K562 (cell line): Measurements from ENCODE around the gene KISS1R. TPM values are rescaled to one million over a fixed set of nuclear protein-coding genes. Genes with fewer than 3 reads are reported as not detected.

Source experiments
- ATAC-seq: fragments of 200-7000 bp; cut with Tn5 transposase; 3 replicates; pipeline ENCODE4 v1.9.1; 2020; ENCODE audit warnings: moderate library complexity
- BruUV-seq: library from RNA; stranded (reverse); fragments of 400-500 nt; replicated peaks from 2 replicates; lab custom pipeline; 2021; lab: Mats Ljungman, UMichigan
- CTCF ChIA-PET: fragments of 300-600 bp; formaldehyde crosslinking; extraction: SDS; loops from one replicate; lab custom pipeline; 2021; ENCODE audit warnings: low intra/inter-chr PET ratio; lab: Yijun Ruan, JAX
- POLR2A ChIA-PET: fragments of 300-600, 350-650 bp; sonication (Branson Sonifier 250); formaldehyde crosslinking; extraction: SDS; loops from one replicate; lab custom pipeline; 2021; ENCODE audit warnings: antibody characterized with exemption, inconsistent platforms; lab: Yijun Ruan, JAX
- DNase-seq, 4 experiments: peaks; one replicate each; pipeline versions ENCODE4 v3.0.0 to v3.0.0-alpha.2; 2011 to 2018; ENCODE audit warnings: low spot score in 3 of 4, mixed read lengths in 3 of 4; ENCODE audit errors: extremely low read depth in 1 of 4
- FAIRE-seq: peaks from 2 replicates; lab custom pipeline; 2011; peaks lifted over from hg19 to GRCh38; lab: Jason Lieb, UNC
- H2AFZ ChIP-seq: 2 replicates; pipeline ENCODE4 v1.6.0; 2011; ENCODE audit warnings: low read depth, low read length, control low read depth, inconsistent platforms
- H3K27ac ChIP-seq: fragments of 200-600 bp; 3 replicates; pipeline ENCODE4 v1.8.0; 2011; ENCODE audit warnings: low read depth, mild to moderate bottlenecking, control low read depth, inconsistent platforms, low read length, moderate library complexity, mixed read lengths; ENCODE audit errors: extremely low read depth
- H3K27me3 ChIP-seq, 2 experiments: fragments of 300-600 bp in 1 of 2; 2 replicates in 1 of 2; 3 replicates in 1 of 2; pipeline versions ENCODE4 v1.6.0 to v1.8.0; 2011; ENCODE audit warnings: inconsistent platforms in 2 of 2, low read length in 2 of 2, mild to moderate bottlenecking in 1 of 2, mixed read lengths in 1 of 2, moderate library complexity in 1 of 2; ENCODE audit not compliant: control insufficient read depth in 2 of 2, insufficient read depth in 2 of 2
- H3K36me3 ChIP-seq: fragments of 300-600 bp; 3 replicates; pipeline ENCODE4 v1.8.0; 2011; ENCODE audit warnings: mild to moderate bottlenecking, low read length, inconsistent platforms; ENCODE audit not compliant: control insufficient read depth, insufficient read depth
- H3K4me1 ChIP-seq, 2 experiments: fragments of 200-600 bp in 1 of 2; replicated peaks in 1 of 2; 2 replicates in 1 of 2; 3 replicates in 1 of 2; pipeline versions ENCODE4 v1.5.1 to v1.8.0; 2011; ENCODE audit warnings: inconsistent platforms in 2 of 2, low read length in 2 of 2, mild to moderate bottlenecking in 1 of 2, mixed read lengths in 1 of 2, moderate library complexity in 1 of 2; ENCODE audit not compliant: control insufficient read depth in 2 of 2, insufficient read depth in 2 of 2
- H3K4me2 ChIP-seq: 2 replicates; pipeline ENCODE4 v1.6.1; 2011; ENCODE audit warnings: low read length, control low read depth, inconsistent platforms, mixed read lengths; ENCODE audit not compliant: insufficient read depth
- H3K4me3 ChIP-seq: fragments of 200-600 bp; sonication (generic), shearing (Covaris generic); 2 replicates; pipeline ENCODE4 v1.5.1; 2016; ENCODE audit warnings: control low read depth, inconsistent platforms
- H3K79me2 ChIP-seq: fragments of 200-600 bp; 3 replicates; pipeline ENCODE4 v1.8.0; 2011; ENCODE audit warnings: low read length, inconsistent platforms; ENCODE audit not compliant: control insufficient read depth, insufficient read depth
- H3K9ac ChIP-seq, 2 experiments: 2 replicates each; pipeline versions ENCODE4 v1.6.0 to v1.6.1; 2011; ENCODE audit warnings: low read depth in 2 of 2, low read length in 2 of 2, control low read depth in 1 of 2, inconsistent platforms in 1 of 2, mild to moderate bottlenecking in 1 of 2, mixed read lengths in 1 of 2; ENCODE audit not compliant: insufficient read depth in 1 of 2
- H3K9me1 ChIP-seq: one replicate; pipeline ENCODE4 v1.6.0; 2011; ENCODE audit warnings: inconsistent platforms, mild to moderate bottlenecking, low read length, moderate library complexity; ENCODE audit not compliant: control insufficient read depth, insufficient read depth
- H3K9me3 ChIP-seq: replicated peaks from 2 replicates; pipeline ENCODE4 v1.5.1; 2011; ENCODE audit warnings: low read depth, low read length, inconsistent platforms; ENCODE audit not compliant: control insufficient read depth, insufficient read depth
- H4K20me1 ChIP-seq: replicated peaks from 2 replicates; pipeline ENCODE4 v1.6.1; 2011; ENCODE audit warnings: low read length, inconsistent platforms, mixed read lengths; ENCODE audit not compliant: control insufficient read depth, insufficient read depth
- E2F4 ChIP-seq: sonication (generic); formaldehyde crosslinking; IDR thresholded peaks from 2 replicates; pipeline ENCODE4 v1.8.0; 2022; ENCODE audit warnings: mild to moderate bottlenecking, low read depth, missing genetic modification reagents
- NR1H2 ChIP-seq: sonication (generic); formaldehyde crosslinking; IDR thresholded peaks from 2 replicates; pipeline ENCODE4 v1.4.0; 2020; ENCODE audit warnings: mild to moderate bottlenecking, missing genetic modification reagents
- POLR2G ChIP-seq: fragments of 200-400 bp; formaldehyde crosslinking; IDR thresholded peaks from 2 replicates; pipeline ENCODE4 v1.6.1; 2017; ENCODE audit warnings: low read depth, mild to moderate bottlenecking, antibody characterized with exemption, low read length, moderate library complexity
- RBFOX2 ChIP-seq: fragments of 200-400 bp; formaldehyde crosslinking; IDR thresholded peaks from 2 replicates; pipeline ENCODE4 v1.6.1; 2017; ENCODE audit warnings: low read depth, mild to moderate bottlenecking, low read length, moderate library complexity
- RNF2 ChIP-seq: sonication (generic); IDR thresholded peaks from 2 replicates; pipeline ENCODE4 v1.6.1; 2016
- SREBF2 ChIP-seq: sonication (generic); formaldehyde crosslinking; IDR thresholded peaks from 2 replicates; pipeline ENCODE4 v1.4.0; 2020; ENCODE audit warnings: mild to moderate bottlenecking, missing genetic modification reagents
- ZNF12 ChIP-seq: sonication (generic); formaldehyde crosslinking; IDR thresholded peaks from 2 replicates; pipeline ENCODE4 v1.4.0; 2020; ENCODE audit warnings: mild to moderate bottlenecking, missing genetic modification reagents
- WGBS: fragments of 100-300 bp; shearing (Covaris generic); methylation state at CpG from one replicate; pipeline ENCODE4 v1.1.6; 2016; ENCODE audit warnings: low coverage, mixed read lengths; ENCODE audit not compliant: insufficient coverage; ENCODE audit errors: missing lambda C conversion rate; 5-methylcytosine and 5-hydroxymethylcytosine counted together
- in situ Hi-C: fragments of 300-500 bp; cut with MboI; formaldehyde crosslinking; loops from 4 replicates; pipeline ENCODE4 v1.15.0; 2018; ENCODE audit warnings: inconsistent platforms, mixed read lengths
- intact Hi-C: fragments of 100-400 bp; cut with micrococcal nuclease; formaldehyde crosslinking; loops from 2 replicates; pipeline ENCODE4 v1.14.2; 2022
- polyA plus RNA-seq, 8 experiments: library from polyadenylated mRNA; depleted of rRNA in 4 of 8; stranded (reverse) in 5 of 8; unstranded in 3 of 8; fragments of >200 nt; fragmentation: Nextera tagmentation in 2 of 8; fragmentation: Illumina TruSeq in 1 of 8; extraction: Ambion mirVana in 2 of 8; extraction: Trizol in 1 of 8; gene quantifications; 2 replicates each; pipeline versions ENCODE4 v1.2.1 to v1.2.3, GENCODE V29; 2011 to 2014; ENCODE audit warnings: inconsistent platforms in 1 of 8, missing spikeins in 1 of 8
- total RNA-seq, 7 experiments: library from RNA; depleted of rRNA in 6 of 7; stranded (reverse); fragments of >200 nt in 6 of 7; fragmentation: Illumina TruSeq in 2 of 7; extraction: Trizol in 2 of 7; gene quantifications; 2 replicates each; pipeline versions ENCODE4 v1.2.1 to v1.2.3, GENCODE V29; 2011 to 2021; ENCODE audit warnings: low replicate concordance in 1 of 7

KISS1R gene
- total and polyA plus RNA-seq, 9 of the 15 experiments (the other 6 are each of a cell fraction or from before 2014, with no cell fraction given), result 0.37 to 39.4 (median 2.0) TPM

- in situ Hi-C loops (no loop called here), intact Hi-C loops (no loop called here)
- ChIA-PET CTCF (no interaction called here), POLR2A (interaction anchor here (0.6 to 1.3 kb wide), 4 partner anchors 8 to 68 kb away, joined by 3 to 6 read pairs (median 4); no protein-coding TSS in a partner anchor)
- Histone ChIP-seq H3K79me2 (peaks cover 40% of the 10 kb centered on the region), H3K27me3 (no peaks in the 10 kb centered on the region), H4K20me1 (no peaks in the 10 kb centered on the region), H3K27ac (peak overlapping the region; percentile 9), H2AFZ (no peak overlapping the region), H3K36me3 (peaks cover 73% of the 10 kb centered on the region; the same call in 2 of the 3 replicates), H3K4me3 (no peak overlapping the region), H3K9me1 (no peaks in the 10 kb centered on the region), H3K4me2 (no peak overlapping the region), H3K9me3 (peaks cover 12% of the 10 kb centered on the region), H3K4me1 (peaks cover 38 to 67% of the 10 kb centered on the region in 2 experiments), H3K9ac (peak overlapping the region in 1 of 2 experiments; percentile 82; a peak in 2 of 4 replicates)
- no peak for DNase-seq
- no peak for ATAC-seq
- BruUV-seq, result no TSS peak
- FAIRE-seq, result no peak
- 65% methylated on average over 28 of the region's 31 CpGs for WGBS
- TF ChIP-seq POLR2G, result peak; percentile 51
- 0 out of 2 replicates have a peak, but pooled peaks have one; percentile 27 for TF ChIP-seq SREBF2 (CRISPR knock-in tag)
- TF ChIP-seq ZNF12 (CRISPR knock-in tag), result peak; percentile 52; the same call in 1 of the 2 replicates
- peak; percentile 72; the same call in 1 of the 2 replicates for TF ChIP-seq NR1H2 (CRISPR knock-in tag)
- TF ChIP-seq RBFOX2, result peak; percentile 30; the same call in 1 of the 2 replicates
- no peak for TF ChIP-seq RNF2
- no peak for TF ChIP-seq E2F4 (CRISPR knock-in tag)
Measured at GRCh38 chr19:962683-963400, 45.7 kb downstream of the KISS1R start.
